ENCODE results near the gene GPANK1.

GRCh38 chr6:31634969-31635575 lies 29.7 kb downstream of the GPANK1 start:
- TF ChIP-seq CTCF (IDR thresholded peaks at IDR 0.05) = no peak
- TF ChIP-seq ZFX (IDR thresholded peaks at IDR 0.05; ENCODE audit: borderline replicate concordance) = no peak

Measured in 22Rv1 (cell line).